GM12801 (cell line): Measurements from ENCODE around the gene OXNAD1.

ENCODE experiments used
- TF ChIP-seq, protein P1 (sequence below): IDR thresholded peaks from one replicate; pipeline ENCODE4 v1.5.1; 2011; ENCODE audit warnings: control low read depth; ENCODE audit not compliant: insufficient read length; ENCODE audit errors: extremely low read depth

The OXNAD1 gene, protein sequence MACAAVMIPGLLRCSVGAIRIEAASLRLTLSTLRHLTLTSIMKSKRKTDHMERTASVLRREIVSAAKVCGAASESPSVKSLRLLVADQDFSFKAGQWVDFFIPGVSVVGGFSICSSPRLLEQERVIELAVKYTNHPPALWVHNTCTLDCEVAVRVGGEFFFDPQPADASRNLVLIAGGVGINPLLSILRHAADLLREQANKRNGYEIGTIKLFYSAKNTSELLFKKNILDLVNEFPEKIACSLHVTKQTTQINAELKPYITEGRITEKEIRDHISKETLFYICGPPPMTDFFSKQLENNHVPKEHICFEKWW

DNA sequence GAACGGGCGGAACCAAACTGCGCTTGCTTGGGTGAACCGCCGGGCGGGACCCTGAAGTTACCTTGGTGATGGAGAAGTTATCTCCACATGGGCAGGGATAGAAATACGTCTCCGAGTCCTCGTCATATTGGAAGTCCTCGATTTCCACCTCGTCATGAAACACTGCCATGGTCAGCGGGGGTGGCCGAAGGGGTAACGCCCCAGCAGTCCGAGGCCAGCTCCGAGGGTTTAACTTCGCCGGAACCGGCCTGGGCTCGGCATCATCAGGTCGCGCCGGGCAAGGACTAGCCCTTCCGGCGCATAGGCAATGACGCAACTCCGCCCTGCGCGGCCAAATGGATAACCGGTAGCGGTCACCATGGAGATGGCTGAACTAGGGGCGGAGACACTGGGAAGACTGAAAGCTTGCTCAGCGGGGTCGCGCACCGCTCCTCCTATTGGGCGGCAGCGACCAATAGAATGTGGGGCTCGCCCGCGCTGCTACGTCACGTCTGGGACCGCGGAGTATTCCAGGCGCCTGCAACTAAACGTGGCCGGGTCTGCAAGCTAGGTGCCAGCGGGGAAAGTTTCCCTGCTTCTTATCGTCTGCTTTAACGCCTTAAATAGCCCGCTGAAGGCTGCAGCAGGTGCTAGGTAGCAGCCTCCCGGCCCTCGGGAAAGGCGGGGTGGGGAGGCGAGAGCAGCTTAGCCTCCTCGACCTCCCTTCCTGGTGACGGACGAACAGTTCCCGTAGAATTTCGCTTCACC, at the start of gene OXNAD1, which contains the start of gene DPH3:
OXNAD1 (plus strand) TSS at position 505 of the 747 bp plus-strand sequence. CDS start 5,741 bp downstream, outside the sequence.
DPH3 (minus strand) TSS at position 236 of the 747 bp plus-strand sequence; CDS start at position 169, 67 bp downstream.
- TF ChIP-seq, protein P1, sequence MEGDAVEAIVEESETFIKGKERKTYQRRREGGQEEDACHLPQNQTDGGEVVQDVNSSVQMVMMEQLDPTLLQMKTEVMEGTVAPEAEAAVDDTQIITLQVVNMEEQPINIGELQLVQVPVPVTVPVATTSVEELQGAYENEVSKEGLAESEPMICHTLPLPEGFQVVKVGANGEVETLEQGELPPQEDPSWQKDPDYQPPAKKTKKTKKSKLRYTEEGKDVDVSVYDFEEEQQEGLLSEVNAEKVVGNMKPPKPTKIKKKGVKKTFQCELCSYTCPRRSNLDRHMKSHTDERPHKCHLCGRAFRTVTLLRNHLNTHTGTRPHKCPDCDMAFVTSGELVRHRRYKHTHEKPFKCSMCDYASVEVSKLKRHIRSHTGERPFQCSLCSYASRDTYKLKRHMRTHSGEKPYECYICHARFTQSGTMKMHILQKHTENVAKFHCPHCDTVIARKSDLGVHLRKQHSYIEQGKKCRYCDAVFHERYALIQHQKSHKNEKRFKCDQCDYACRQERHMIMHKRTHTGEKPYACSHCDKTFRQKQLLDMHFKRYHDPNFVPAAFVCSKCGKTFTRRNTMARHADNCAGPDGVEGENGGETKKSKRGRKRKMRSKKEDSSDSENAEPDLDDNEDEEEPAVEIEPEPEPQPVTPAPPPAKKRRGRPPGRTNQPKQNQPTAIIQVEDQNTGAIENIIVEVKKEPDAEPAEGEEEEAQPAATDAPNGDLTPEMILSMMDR: no peak

DNA sequence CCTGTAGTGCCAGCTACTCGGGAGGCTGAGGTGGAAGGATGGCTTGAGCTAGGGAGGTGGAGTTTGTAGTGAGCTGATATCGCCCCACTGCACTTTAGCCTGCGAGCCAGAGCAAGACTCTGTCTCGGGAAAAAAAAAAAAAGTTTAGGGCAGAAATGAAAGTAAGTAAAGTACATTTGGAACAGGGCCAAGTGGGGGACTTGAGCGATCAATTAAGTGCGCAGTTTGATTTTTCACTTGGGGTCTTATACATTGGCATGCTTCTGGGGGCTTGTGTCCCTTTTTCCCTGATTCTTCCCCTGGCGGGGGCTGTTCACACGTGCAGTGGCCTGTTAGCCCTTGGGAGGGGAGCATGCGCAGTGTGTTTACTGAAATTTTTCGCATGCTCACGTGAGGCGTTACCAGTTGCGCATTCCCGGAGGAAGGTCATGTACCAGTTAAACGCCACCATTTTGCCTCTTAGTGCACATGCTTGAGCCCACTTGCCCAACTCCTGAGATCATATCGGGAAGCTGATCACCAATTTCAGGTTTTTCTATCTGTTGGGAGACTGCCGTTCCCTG, 48.6 kb upstream of the OXNAD1 start:
- TF ChIP-seq, protein P1: no peak

DNA sequence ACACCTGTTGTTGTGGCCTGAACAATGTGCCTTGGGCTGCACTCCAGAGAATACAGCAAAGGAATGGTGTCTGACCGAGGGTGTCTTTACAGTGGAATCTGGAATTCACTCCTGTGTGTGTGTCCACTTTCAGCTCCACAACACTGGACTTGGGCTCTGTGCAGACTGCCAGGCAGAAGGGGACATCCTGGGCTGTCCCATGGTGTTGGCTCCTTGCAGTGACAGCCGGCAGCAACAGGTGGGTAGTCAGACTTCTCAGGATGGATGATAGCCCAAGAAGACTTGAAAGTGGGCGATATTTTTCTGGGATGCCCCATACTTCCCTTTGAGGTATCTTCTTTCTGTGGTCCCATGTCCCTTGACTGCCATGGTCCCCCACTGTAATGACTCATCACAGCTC, 45.2 kb upstream of the OXNAD1 start:
- TF ChIP-seq, protein P1: no peak

DNA sequence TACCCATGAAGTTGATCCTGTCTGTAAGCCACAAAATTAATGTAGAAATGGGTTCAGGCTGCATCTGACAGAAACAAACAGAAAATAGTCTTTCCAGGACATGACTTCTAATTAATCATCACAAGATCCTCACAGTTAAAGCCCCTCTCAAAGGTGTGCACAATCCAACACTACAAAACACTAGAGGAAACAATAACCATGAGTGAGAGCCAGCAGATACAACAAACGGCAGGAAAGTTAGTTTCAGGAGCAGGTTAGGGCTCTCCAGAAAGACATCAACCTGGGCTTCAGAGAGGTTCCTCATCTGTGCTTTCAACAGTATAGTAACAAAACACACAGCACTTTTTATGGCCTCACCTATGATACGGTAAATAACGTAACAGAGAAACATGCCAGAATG, 43.0 kb upstream of the OXNAD1 start:
- TF ChIP-seq, protein P1: no peak

DNA sequence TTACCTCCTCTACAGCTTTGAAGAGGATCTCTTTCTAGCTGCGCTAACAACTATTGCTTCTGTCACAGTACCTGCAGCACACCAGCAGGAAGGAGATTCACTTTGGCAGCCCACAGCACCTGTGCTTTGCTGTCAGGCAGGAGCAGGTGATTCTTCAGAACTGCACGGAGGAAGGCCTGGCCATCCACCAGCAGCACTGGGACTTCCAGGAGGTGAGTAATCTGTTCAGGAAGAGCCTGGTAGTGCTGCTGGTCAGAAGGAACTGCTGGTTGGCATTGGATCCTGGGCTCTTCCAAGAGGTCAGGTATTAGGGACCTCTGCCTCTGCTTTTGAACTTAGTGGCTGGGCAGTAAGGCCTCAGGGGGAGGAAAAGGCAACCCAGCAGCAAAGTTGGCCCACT, 42.5 kb upstream of the OXNAD1 start:
- TF ChIP-seq, protein P1: no peak

DNA sequence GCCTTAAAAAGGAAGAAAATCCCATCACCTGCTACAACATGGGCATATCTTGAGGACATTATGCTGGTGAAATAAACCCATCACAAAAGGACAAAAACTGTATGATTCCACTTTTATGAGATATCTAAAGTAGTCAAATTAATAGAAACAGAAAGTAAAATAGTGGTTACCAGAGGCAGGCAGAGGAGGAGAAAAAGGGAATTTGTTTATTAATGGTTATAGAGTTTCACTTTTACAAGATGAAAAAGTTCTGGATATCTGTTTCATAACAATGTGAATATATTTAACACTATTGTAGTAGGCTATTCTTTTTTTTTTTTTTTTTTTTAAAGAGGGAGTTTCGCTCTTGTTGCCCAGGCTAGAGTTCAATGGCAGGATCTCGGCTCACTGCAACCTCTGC, 40.7 kb upstream of the OXNAD1 start:
- TF ChIP-seq, protein P1: no peak

DNA sequence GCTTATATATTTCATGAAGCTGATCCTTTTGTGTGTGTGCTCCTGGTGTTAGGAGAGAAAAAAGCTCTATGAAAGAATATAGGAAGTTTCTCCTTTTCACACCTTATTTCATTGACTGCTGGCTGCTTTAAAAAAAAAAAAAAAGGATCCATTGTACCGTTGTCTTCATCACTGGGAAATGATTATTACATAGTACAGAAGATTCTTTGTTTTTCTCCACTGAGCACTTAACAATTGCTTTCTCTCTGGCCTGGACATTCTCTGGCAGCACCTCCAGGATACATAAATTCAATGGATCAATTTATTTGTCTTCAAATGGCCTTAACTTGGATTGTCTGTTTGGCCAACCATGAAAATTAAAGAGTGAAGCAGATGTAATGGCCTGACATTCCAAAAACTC, 37.4 kb upstream of the OXNAD1 start:
- TF ChIP-seq, protein P1: no peak
